Kidney glomerular epithelial cell (primary cell): ENCODE measurements around the gene GLCE.

Experiments used
- DNase-seq: peaks from one replicate; lab custom pipeline; 2025; lab: John Stamatoyannopoulos, UW

Gene GLCE

GRCh38 chr15:69160141-69160993, at the start of gene GLCE:
Gene GLCE (plus strand): TSS chr15:69160635. CDS start chr15:69255807, 95,172 bp downstream.
- peak; percentile 96 for DNase-seq

- peak; percentile 73 for DNase-seq
Observed at GRCh38 chr15:69114331-69114928, 46.0 kb upstream of the GLCE start.

GRCh38 chr15:69115031-69115430, 45.4 kb upstream of the GLCE start:
- no peak for DNase-seq

GRCh38 chr15:69116391-69116790, 44.0 kb upstream of the GLCE start:
- no peak for DNase-seq

GRCh38 chr15:69117431-69117871, 43.0 kb upstream of the GLCE start:
- DNase-seq: no peak

- no peak for DNase-seq
Observed at GRCh38 chr15:69118089-69118488, 42.3 kb upstream of the GLCE start.

- DNase-seq: no peak
Observed at GRCh38 chr15:69119001-69119400, 41.4 kb upstream of the GLCE start.

GRCh38 chr15:69119683-69120395, 40.6 kb upstream of the GLCE start:
- no peak for DNase-seq

GRCh38 chr15:69120732-69121131, 39.7 kb upstream of the GLCE start:
- no peak for DNase-seq

GRCh38 chr15:69121198-69121828, 39.1 kb upstream of the GLCE start:
- DNase-seq: no peak

- no peak for DNase-seq
Observed at GRCh38 chr15:69125236-69125635, 35.2 kb upstream of the GLCE start.

- no peak for DNase-seq
Observed at GRCh38 chr15:69126054-69126469, 34.4 kb upstream of the GLCE start.

- DNase-seq: no peak
Observed at GRCh38 chr15:69127306-69127705, 33.1 kb upstream of the GLCE start.

- DNase-seq: no peak
Observed at GRCh38 chr15:69128667-69129311, 31.6 kb upstream of the GLCE start.

GRCh38 chr15:69131362-69132220, 28.8 kb upstream of the GLCE start:
- DNase-seq: no peak

- no peak for DNase-seq
Observed at GRCh38 chr15:69132430-69132829, 28.0 kb upstream of the GLCE start.

- no peak for DNase-seq
Observed at GRCh38 chr15:69132977-69133861, 27.2 kb upstream of the GLCE start.

GRCh38 chr15:69133862-69134519, 26.4 kb upstream of the GLCE start:
- no peak for DNase-seq

GRCh38 chr15:69134791-69135190, 25.6 kb upstream of the GLCE start:
- no peak for DNase-seq
